Measurements from ENCODE around the gene SMOC2. TPM values are rescaled to one million over a fixed set of nuclear protein-coding genes. Genes with fewer than 3 reads are reported as not detected.

Gene SMOC2
- total RNA-seq, 1 experiment from 2014 or later, result 0.42 TPM

GRCh38 chr6:168490757-168491156 is 49.8 kb downstream of the SMOC2 start:
- no peak for TF ChIP-seq POLR2A (IDR thresholded peaks at IDR 0.05; ENCODE audit: borderline replicate concordance, extremely low read depth, insufficient read depth, insufficient read length)
- TF ChIP-seq ZBTB33 (IDR thresholded peaks at IDR 0.05; ENCODE audit: extremely low read depth, insufficient replicate concordance, low read length), result no peak
- no peak for TF ChIP-seq SIN3A (IDR thresholded peaks at IDR 0.05; ENCODE audit: low read depth)
- no peak for TF ChIP-seq EZH2 (IDR thresholded peaks at IDR 0.05)
- no peak for TF ChIP-seq EZH2phosphoT487 (IDR thresholded peaks at IDR 0.05; ENCODE audit: borderline replicate concordance)
- no peak for TF ChIP-seq FOSL1 (IDR thresholded peaks at IDR 0.05; ENCODE audit: low read depth)
- TF ChIP-seq SP1 (IDR thresholded peaks at IDR 0.05; ENCODE audit: low read depth), result no peak
- TF ChIP-seq CBX3 (IDR thresholded peaks at IDR 0.05; ENCODE audit: low read depth), result no peak
- TF ChIP-seq EGR1 (IDR thresholded peaks at IDR 0.05; ENCODE audit: low read depth), result no peak
- TF ChIP-seq CTCF (IDR thresholded peaks at IDR 0.05 in 2 of 3, conservative IDR thresholded peaks at IDR 0.05 in 1 of 3; ENCODE audit: borderline replicate concordance in 1 of 3, insufficient read depth in 1 of 3, low read depth in 2 of 3, low read length in 2 of 3), result no peak
- no peak for TF ChIP-seq REST (IDR thresholded peaks at IDR 0.05; ENCODE audit: low read depth)
- TF ChIP-seq ATF3 (IDR thresholded peaks at IDR 0.05), result no peak
- no peak for TF ChIP-seq RAD21 (IDR thresholded peaks at IDR 0.05; ENCODE audit: low read depth)
- no peak for TF ChIP-seq CEBPB (IDR thresholded peaks at IDR 0.05; ENCODE audit: low read depth)
- no peak for TF ChIP-seq MAX (IDR thresholded peaks at IDR 0.05)
- no peak for TF ChIP-seq YY1 (IDR thresholded peaks at IDR 0.05; ENCODE audit: extremely low read depth, insufficient replicate concordance, low read depth, low read length)
- no peak for TF ChIP-seq ELF1 (IDR thresholded peaks at IDR 0.05; ENCODE audit: borderline replicate concordance, low read depth)
- no peak overlapping the region for H3K4me2 ChIP-seq (ENCODE audit: low read length)
- no peaks in the 10 kb centered on the region for H4K20me1 ChIP-seq (ENCODE audit: insufficient read depth)
- H3K9me2 ChIP-seq (ENCODE audit: insufficient read depth), result no peaks in the 10 kb centered on the region
- DNase-seq (ENCODE audit: low read depth, low spot score), result no peak
- no peaks in the 10 kb centered on the region for H3K4me1 ChIP-seq (ENCODE audit: control insufficient read depth in 1 of 2, insufficient read depth in 2 of 2, low read length in 2 of 2)
- ChIA-PET CTCF (no interaction called here), POLR2A (no interaction called here), RAD21 (ENCODE audit: low non-redundant PET in 1 of 2, low total read pairs in 2 of 2, uncharacterized antibody in 2 of 2, unreplicated experiment in 2 of 2) (no interaction called here)
- intact Hi-C loops (cut with micrococcal nuclease), result no loop called here
- no peak overlapping the region for H2AFZ ChIP-seq (ENCODE audit: low read depth, low read length, poor library complexity, severe bottlenecking)
- no peaks in the 10 kb centered on the region for H3K79me2 ChIP-seq (ENCODE audit: insufficient read depth, low read length)
- H3K36me3 ChIP-seq (ENCODE audit: control insufficient read depth in 1 of 2, insufficient read depth in 2 of 2, low read length in 2 of 2), result no peaks in the 10 kb centered on the region
- ATAC-seq, result no peak
- no peak overlapping the region for H3K27ac ChIP-seq (ENCODE audit: low read depth, low read length)
- H3K9me3 ChIP-seq (ENCODE audit: control insufficient read depth in 1 of 2, insufficient read depth in 1 of 2, low read depth in 1 of 2, low read length in 2 of 2), result no peaks in the 10 kb centered on the region
- H3K27me3 ChIP-seq (ENCODE audit: insufficient read depth, low read length), result peaks cover 11% of the 10 kb centered on the region
- H3K9ac ChIP-seq (ENCODE audit: low read length), result no peak overlapping the region
- H3K4me3 ChIP-seq (replicated peaks in 1 of 2; ENCODE audit: low read depth in 1 of 2, low read length in 2 of 2), result no peak overlapping the region
- BruUV-seq (replicated peaks), result no TSS peak
